Psoas muscle (tissue), 8 donors: Measurements from ENCODE around the gene PAXIP1. TPM values are rescaled to one million over a fixed set of nuclear protein-coding genes. Genes with fewer than 3 reads are reported as not detected.
"Not testable (repeated sequence)": the region's sequence is repeated elsewhere in the genome, so short reads cannot be mapped to it uniquely, and the experiment has no call there.

Experiments
- ATAC-seq, 4 donors: fragments of 200-7000 bp; cut with Tn5 transposase; one replicate each; pipeline ENCODE4 v1.9.1; 2020; ENCODE audit warnings: moderate library complexity in 3 of 4, mild to moderate bottlenecking in 2 of 4
- DNase-seq, 2 donors: peaks; one replicate each; pipeline ENCODE4 v3.0.0-alpha.2; 2020
- H3K27ac ChIP-seq: fragments of 200-600 bp; one replicate; pipeline ENCODE4 v1.8.0; 2022
- H3K27me3 ChIP-seq, 3 donors: fragments of 200-600 bp in 1 of 3; one replicate each; pipeline versions ENCODE4 v1.6.1 to v1.8.0; 2013 to 2022; ENCODE audit warnings: low read length in 2 of 3, mild to moderate bottlenecking in 2 of 3, moderate library complexity in 1 of 3; ENCODE audit not compliant: insufficient read depth in 3 of 3
- H3K36me3 ChIP-seq, 2 donors: fragments of 200-600 bp in 1 of 2; one replicate each; pipeline versions ENCODE4 v1.6.1 to v1.8.0; 2013 to 2022; ENCODE audit warnings: low read depth in 1 of 2, mild to moderate bottlenecking in 1 of 2, moderate library complexity in 1 of 2; ENCODE audit not compliant: insufficient read depth in 1 of 2
- H3K4me1 ChIP-seq: fragments of 200-600 bp; one replicate; pipeline ENCODE4 v1.8.0; 2022
- H3K4me3 ChIP-seq: fragments of 200-600 bp; one replicate; pipeline ENCODE4 v1.8.0; 2022; ENCODE audit warnings: mild to moderate bottlenecking
- H3K9me3 ChIP-seq: fragments of 200-600 bp; one replicate; pipeline ENCODE4 v1.8.0; 2022
- CTCF ChIP-seq: fragments of 200-600 bp; IDR thresholded peaks from one replicate; pipeline ENCODE4 v1.8.0; 2022; ENCODE audit warnings: antibody characterized with exemption
- WGBS, 3 donors: extraction: QIAGEN DNeasy Blood & Tissue Kit; methylation state at CpG; one replicate each; pipeline versions ENCODE4 v1.1.6 to v1.1.7; 2013; 5-methylcytosine and 5-hydroxymethylcytosine counted together
- intact Hi-C, 2 donors: fragments of 100-400 bp; cut with DNase I; formaldehyde crosslinking; loops; one replicate each; pipeline versions ENCODE4 v1.11.0 to v1.14.2; 2022
- polyA plus RNA-seq, 3 donors: library from polyadenylated mRNA; stranded (reverse); fragments of 200-250 nt; gene quantifications; one replicate each; pipeline ENCODE4 v1.2.3, GENCODE V29; 2013
- total RNA-seq, 4 donors: library from RNA; stranded (reverse); fragmentation: NEBNext Ultra II Directional in 2 of 4; extraction: Animal tissue kit (Norgen Biotek cat#: 25700) in 2 of 4; gene quantifications; one replicate each; pipeline versions ENCODE4 v1.2.1 to v1.2.4, GENCODE V29; 2021 to 2023
- donor health status: healthy with polysubstance abuse.
- donor health status: DM: no; HTN: no; CAD: no; lungs with moderate emphysema.
- donor health status: Bipolar disorder and iron deficiency.
- donor health status: healthy.
- donor health status: DM: yes; HTN: yes; CAD: no.
- donor health status: DM: no; HTN: no; CAD: no.
- donor health status: DM: no; HTN: no; CAD: no.
- donor health status: DM: yes; HTN: yes; CAD: no.

Gene PAXIP1
- total and polyA plus RNA-seq, 7 donors, result 3.5 to 7.3 (median 6.2) TPM

GRCh38 chr7:155038335-155038734, 35.4 kb upstream of the PAXIP1 start:
- no peak for DNase-seq
- intact Hi-C loops, result no loop called here
- 76 to 82% (median 82%) methylated on average over 4 of the region's 4 CpGs for WGBS, 3 donors

GRCh38 chr7:155034495-155034894, 31.6 kb upstream of the PAXIP1 start:
- intact Hi-C loops, H3K4me3 ChIP-seq, ATAC-seq, H3K27ac ChIP-seq, H3K9me3 ChIP-seq, H3K36me3 ChIP-seq, H3K4me1 ChIP-seq, DNase-seq, H3K27me3 ChIP-seq: not testable (repeated sequence)
- WGBS, 3 donors, result 84 to 88% (median 86%) methylated on average over 14 to 15 of the region's 15 CpGs

More at GRCh38 chr7:155038335-155038734, 35.4 kb upstream of the PAXIP1 start:
- Histone ChIP-seq H3K4me1 (no peaks in the 10 kb centered on the region), H3K36me3 (no peaks in the 10 kb centered on the region), H3K4me3 (no peak overlapping the region), H3K27me3 (peaks cover 0 to 7% (median 3%) of the 10 kb centered on the region in 3 donors), H3K9me3 (no peaks in the 10 kb centered on the region), H3K27ac (no peak overlapping the region)
- ATAC-seq, result no peak
- TF ChIP-seq CTCF, result no peak

- WGBS, 3 donors, result 61 to 72% (median 69%) methylated on average over 6 of the region's 6 CpGs
- Histone ChIP-seq H3K4me3 (no peak overlapping the region), H3K4me1 (no peaks in the 10 kb centered on the region), H3K27me3 (no peaks in the 10 kb centered on the region), H3K27ac (no peak overlapping the region), H3K9me3 (no peaks in the 10 kb centered on the region), H3K36me3 (no peaks in the 10 kb centered on the region)
- DNase-seq (no peak), ATAC-seq (no peak)
- intact Hi-C loops, result no loop called here
- no peak for TF ChIP-seq CTCF
These were observed 30.1 kb upstream of the PAXIP1 start for GRCh38 chr7:155032978-155033377.

GRCh38 chr7:155027879-155028278, 25.0 kb upstream of the PAXIP1 start:
- ATAC-seq (no peak), DNase-seq (no peak)
- no peaks in the 10 kb centered on the region for H3K9me3 ChIP-seq
- intact Hi-C loops, result no loop called here
- TF ChIP-seq CTCF, result no peak
- 91 to 97% (median 95%) methylated on average over 1 of the region's 1 CpG for WGBS, 3 donors
- no peaks in the 10 kb centered on the region for H3K4me1 ChIP-seq
- no peaks in the 10 kb centered on the region for H3K27me3 ChIP-seq
- H3K36me3 ChIP-seq, result no peaks in the 10 kb centered on the region
- H3K27ac ChIP-seq, result no peak overlapping the region
- no peak overlapping the region for H3K4me3 ChIP-seq

GRCh38 chr7:155021699-155022145, 18.8 kb upstream of the PAXIP1 start:
- Histone ChIP-seq H3K27ac (no peak overlapping the region), H3K27me3 (no peaks in the 10 kb centered on the region), H3K4me1 (no peaks in the 10 kb centered on the region), H3K9me3 (no peaks in the 10 kb centered on the region), H3K36me3 (no peaks in the 10 kb centered on the region), H3K4me3 (no peak overlapping the region)
- intact Hi-C loops, result no loop called here
- DNase-seq (no peak), ATAC-seq (no peak)
- 63 to 66% (median 64%) methylated on average over 7 of the region's 7 CpGs for WGBS, 3 donors
- TF ChIP-seq CTCF, result no peak
